NCI-H1694 treated with DMSO at 0.1 percent for 48 hours (cell line): ENCODE data around the gene WNK2.

Experiments
- DNase-seq: peaks from one replicate; lab custom pipeline; 2025; lab: John Stamatoyannopoulos, UW

WNK2 gene

GRCh38 chr9:93295456-93296076 lies 111.6 kb downstream of the WNK2 start:
- no peak for DNase-seq

- DNase-seq: no peak
Measured at GRCh38 chr9:93296889-93297480, 113.0 kb downstream of the WNK2 start.

GRCh38 chr9:93297659-93298497 lies 113.9 kb downstream of the WNK2 start:
- no peak for DNase-seq

GRCh38 chr9:93298498-93299417 lies 114.8 kb downstream of the WNK2 start:
- no peak for DNase-seq

GRCh38 chr9:93299418-93300174 lies 115.7 kb downstream of the WNK2 start:
- no peak for DNase-seq

- no peak for DNase-seq
Measured at GRCh38 chr9:93300175-93300572, 116.2 kb downstream of the WNK2 start.

GRCh38 chr9:93300585-93301081 lies 116.7 kb downstream of the WNK2 start:
- no peak for DNase-seq

- DNase-seq: no peak
Measured at GRCh38 chr9:93301291-93301811, 117.4 kb downstream of the WNK2 start.

GRCh38 chr9:93301911-93302541 lies 118.1 kb downstream of the WNK2 start:
- no peak for DNase-seq

GRCh38 chr9:93302586-93303257 lies 118.8 kb downstream of the WNK2 start:
- peak; percentile 33 for DNase-seq

- no peak for DNase-seq
Measured at GRCh38 chr9:93303258-93303771, 119.4 kb downstream of the WNK2 start.

GRCh38 chr9:93303806-93304573 lies 120.1 kb downstream of the WNK2 start:
- no peak for DNase-seq

- DNase-seq: peak; percentile 3
Measured at GRCh38 chr9:93304574-93305496, 120.9 kb downstream of the WNK2 start.

- peak; percentile 89 for DNase-seq
Measured at GRCh38 chr9:93305497-93306020, 121.6 kb downstream of the WNK2 start.

- no peak for DNase-seq
Measured at GRCh38 chr9:93306081-93306480, 122.1 kb downstream of the WNK2 start.

- no peak for DNase-seq
Measured at GRCh38 chr9:93306579-93307091, 122.7 kb downstream of the WNK2 start.

- DNase-seq: no peak
Measured at GRCh38 chr9:93307468-93308157, 123.7 kb downstream of the WNK2 start.
